Esophagus muscularis mucosa (tissue), 4 donors: ENCODE data around the gene NPIPB8. TPM values are rescaled to one million over a fixed set of nuclear protein-coding genes. Genes with fewer than 3 reads are reported as not detected.
"Not testable (repeated sequence)": the region's sequence is repeated elsewhere in the genome, so short reads cannot be mapped to it uniquely, and the experiment has no call there.

Source experiments
- DNase-seq: peaks from one replicate; pipeline ENCODE4 v3.0.0-alpha.2; 2017; ENCODE audit errors: extremely low spot score
- H3K27ac ChIP-seq, 4 donors: fragments of 200-600 bp; sonication (generic); replicated peaks in 1 of 4; 1 replicate in 3 of 4; 2 replicates in 1 of 4; pipeline ENCODE4 v1.5.1; 2016 to 2019; ENCODE audit warnings: mild to moderate bottlenecking in 1 of 4
- H3K27me3 ChIP-seq, 4 donors: fragments of 200-600 bp; sonication (generic); one replicate each; pipeline versions ENCODE4 v1.5.1 to v1.6.0; 2016 to 2019
- H3K36me3 ChIP-seq, 4 donors: fragments of 200-600 bp; sonication (generic); one replicate each; pipeline ENCODE4 v1.5.1; 2016 to 2019
- H3K4me1 ChIP-seq, 4 donors: fragments of 200-600 bp; sonication (generic); one replicate each; pipeline ENCODE4 v1.5.1; 2016 to 2019
- H3K4me3 ChIP-seq, 4 donors: fragments of 200-600 bp; sonication (generic); 1 replicate in 2 of 4; 2 replicates in 2 of 4; pipeline ENCODE4 v1.5.1; 2016 to 2019; ENCODE audit warnings: mild to moderate bottlenecking in 4 of 4, moderate library complexity in 1 of 4
- H3K9me3 ChIP-seq, 4 donors: fragments of 200-600 bp; sonication (generic); 1 replicate in 3 of 4; 2 replicates in 1 of 4; pipeline ENCODE4 v1.5.1; 2016 to 2019
- EP300 ChIP-seq: sonication (generic); formaldehyde crosslinking; IDR thresholded peaks from one replicate; pipeline ENCODE4 v1.6.1; 2017; ENCODE audit warnings: antibody characterized with exemption
- POLR2A ChIP-seq: fragments of 450-650 bp; IDR thresholded peaks from one replicate; pipeline ENCODE4 v1.6.1; 2017; ENCODE audit warnings: antibody characterized with exemption, moderate library complexity, mild to moderate bottlenecking, low read depth
- POLR2AphosphoS5 ChIP-seq, 2 donors: sonication (generic); formaldehyde crosslinking; IDR thresholded peaks; one replicate each; pipeline ENCODE4 v1.6.1; 2017; ENCODE audit warnings: antibody characterized with exemption in 2 of 2
- WGBS: methylation state at CpG from one replicate; pipeline ENCODE4 v1.1.5; 2018; 5-methylcytosine and 5-hydroxymethylcytosine counted together
- intact Hi-C: fragments of 100-400 bp; cut with DNase I; formaldehyde crosslinking; loops from one replicate; pipeline ENCODE4 v1.15.1; 2023
- total RNA-seq, 4 donors: library from RNA; depleted of rRNA; stranded (reverse); fragments of >200 nt; gene quantifications; one replicate each; pipeline versions ENCODE4 v1.1.0 to v1.2.1, GENCODE V29; 2016
- TF ChIP-seq, protein P1 (sequence below), 3 experiments: fragments of 200-600 bp in 2 of 3; fragments of 450-650 bp in 1 of 3; sonication (generic) in 2 of 3; IDR thresholded peaks; one replicate each; pipeline ENCODE4 v1.5.1; 2017 to 2019; ENCODE audit warnings: antibody characterized with exemption in 3 of 3, mild to moderate bottlenecking in 2 of 3, moderate library complexity in 1 of 3

Gene NPIPB8
- total RNA-seq, 4 donors from 2014 or later, result not detected

- Histone ChIP-seq H3K36me3 (peaks cover 0 to 23% (median 8%) of the 10 kb centered on the region in 4 donors), H3K4me1 (peaks cover 0 to 3% (median 0%) of the 10 kb centered on the region in 4 donors), H3K9me3 (no peaks in the 10 kb centered on the region), H3K4me3 (no peak overlapping the region), H3K27me3 (peaks cover 0 to 8% (median 0%) of the 10 kb centered on the region in 4 donors), H3K27ac (no peak overlapping the region)
- DNase-seq, result no peak
- 80% methylated on average over 11 of the region's 11 CpGs for WGBS
- intact Hi-C loops, result no loop called here
- TF ChIP-seq, protein P1, sequence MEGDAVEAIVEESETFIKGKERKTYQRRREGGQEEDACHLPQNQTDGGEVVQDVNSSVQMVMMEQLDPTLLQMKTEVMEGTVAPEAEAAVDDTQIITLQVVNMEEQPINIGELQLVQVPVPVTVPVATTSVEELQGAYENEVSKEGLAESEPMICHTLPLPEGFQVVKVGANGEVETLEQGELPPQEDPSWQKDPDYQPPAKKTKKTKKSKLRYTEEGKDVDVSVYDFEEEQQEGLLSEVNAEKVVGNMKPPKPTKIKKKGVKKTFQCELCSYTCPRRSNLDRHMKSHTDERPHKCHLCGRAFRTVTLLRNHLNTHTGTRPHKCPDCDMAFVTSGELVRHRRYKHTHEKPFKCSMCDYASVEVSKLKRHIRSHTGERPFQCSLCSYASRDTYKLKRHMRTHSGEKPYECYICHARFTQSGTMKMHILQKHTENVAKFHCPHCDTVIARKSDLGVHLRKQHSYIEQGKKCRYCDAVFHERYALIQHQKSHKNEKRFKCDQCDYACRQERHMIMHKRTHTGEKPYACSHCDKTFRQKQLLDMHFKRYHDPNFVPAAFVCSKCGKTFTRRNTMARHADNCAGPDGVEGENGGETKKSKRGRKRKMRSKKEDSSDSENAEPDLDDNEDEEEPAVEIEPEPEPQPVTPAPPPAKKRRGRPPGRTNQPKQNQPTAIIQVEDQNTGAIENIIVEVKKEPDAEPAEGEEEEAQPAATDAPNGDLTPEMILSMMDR (IDR thresholded peaks at IDR 0.05), result no peak
- no peak for TF ChIP-seq POLR2A
Measured at GRCh38 chr16:28603381-28604185, 34.3 kb upstream of the NPIPB8 start.

- no peak for DNase-seq
- WGBS, result 76% methylated on average over 7 of the region's 8 CpGs
- H3K27ac ChIP-seq, result no peak overlapping the region
- no peaks in the 10 kb centered on the region for H3K9me3 ChIP-seq
- no peak overlapping the region for H3K4me3 ChIP-seq
- intact Hi-C loops, result no loop called here
- peaks cover 0 to 8% (median 0%) of the 10 kb centered on the region in 4 donors for H3K27me3 ChIP-seq
- H3K4me1 ChIP-seq, result peaks cover 2 to 6% (median 3%) of the 10 kb centered on the region in 4 donors
- no peak for TF ChIP-seq POLR2AphosphoS5 (IDR thresholded peaks at IDR 0.05)
- TF ChIP-seq POLR2A, result no peak
- no peak for TF ChIP-seq EP300
- TF ChIP-seq, protein P1 (IDR thresholded peaks at IDR 0.05), result no peak
- H3K36me3 ChIP-seq, result peaks cover 0 to 23% (median 8%) of the 10 kb centered on the region in 4 donors
Measured at GRCh38 chr16:28604186-28604565, 33.7 kb upstream of the NPIPB8 start.

DNA sequence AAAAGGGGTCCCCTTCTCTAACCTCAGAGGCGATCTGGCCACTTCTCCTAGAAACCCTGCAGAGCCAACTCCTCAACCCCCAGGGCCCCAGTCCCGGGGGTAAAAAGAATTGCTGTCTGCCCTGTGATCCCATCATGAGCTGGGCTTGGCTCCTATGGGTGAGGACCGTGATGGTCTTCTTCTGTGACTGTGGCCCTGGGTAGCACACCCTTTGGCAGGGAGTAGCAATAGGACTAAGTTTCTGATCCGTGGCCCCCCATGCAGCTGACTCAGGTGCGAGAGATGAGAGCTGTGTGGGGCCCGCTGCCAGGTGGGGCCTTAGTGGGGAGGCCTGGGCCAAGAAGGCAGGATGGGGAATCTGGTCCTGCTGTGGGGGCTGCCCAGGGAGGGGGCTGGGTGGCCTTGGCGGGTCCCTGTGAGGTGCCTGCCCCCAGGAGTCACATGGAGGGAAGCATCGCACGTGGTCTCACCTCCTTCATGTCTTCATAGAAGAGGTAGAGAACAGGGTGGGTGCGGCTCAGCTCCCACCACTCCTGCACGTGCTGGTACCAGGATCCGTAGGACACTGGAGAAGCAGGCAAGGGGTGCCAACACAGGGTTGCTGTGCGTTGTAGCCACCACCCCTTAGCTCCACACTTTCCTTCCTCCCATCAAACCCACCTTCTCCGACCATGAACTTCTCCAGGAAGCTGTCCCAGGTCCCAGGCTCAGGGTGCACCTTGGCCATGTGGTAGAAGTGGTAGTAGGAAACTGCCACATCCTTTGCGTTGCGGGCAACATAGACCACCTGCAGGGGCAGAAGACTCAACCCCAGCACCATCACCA lies 31.4 kb upstream of the NPIPB8 start:
- TF ChIP-seq POLR2A (no peak), POLR2AphosphoS5 (IDR thresholded peaks at IDR 0.05) (no peak), EP300 (no peak)
- TF ChIP-seq, protein P1 (IDR thresholded peaks at IDR 0.05), result no peak
- intact Hi-C loops, result no loop called here
- Histone ChIP-seq H3K9me3 (no peaks in the 10 kb centered on the region), H3K4me3 (no peak overlapping the region), H3K27ac (no peak overlapping the region), H3K27me3 (peaks cover 0 to 5% (median 0%) of the 10 kb centered on the region in 4 donors), H3K4me1 (peaks cover 18 to 23% (median 19%) of the 10 kb centered on the region in 4 donors), H3K36me3 (peaks cover 0 to 23% (median 8%) of the 10 kb centered on the region in 4 donors)
- 79% methylated on average over 15 of the region's 16 CpGs for WGBS
- no peak for DNase-seq

GRCh38 chr16:28607116-28607623 lies 30.7 kb upstream of the NPIPB8 start:
- Histone ChIP-seq H3K27ac (no peak overlapping the region), H3K36me3 (peaks cover 0 to 23% (median 8%) of the 10 kb centered on the region in 4 donors), H3K27me3 (peaks cover 0 to 3% (median 0%) of the 10 kb centered on the region in 4 donors), H3K4me3 (no peak overlapping the region), H3K9me3 (no peaks in the 10 kb centered on the region), H3K4me1 (peaks cover 18 to 23% (median 19%) of the 10 kb centered on the region in 4 donors)
- WGBS, result 91% methylated on average over 9 of the region's 9 CpGs
- DNase-seq, result no peak
- intact Hi-C loops, result no loop called here
- no peak for TF ChIP-seq EP300
- TF ChIP-seq, protein P1 (IDR thresholded peaks at IDR 0.05), result no peak
- no peak for TF ChIP-seq POLR2A
- TF ChIP-seq POLR2AphosphoS5 (IDR thresholded peaks at IDR 0.05), result no peak

GRCh38 chr16:28607681-28608495 lies 30.0 kb upstream of the NPIPB8 start:
- H3K27ac ChIP-seq, H3K9me3 ChIP-seq, H3K27me3 ChIP-seq, H3K4me3 ChIP-seq, intact Hi-C loops: not testable (repeated sequence)
- 91% methylated on average over 10 of the region's 10 CpGs for WGBS
- peak; percentile 62 for DNase-seq
- H3K36me3 ChIP-seq, result peaks cover 0 to 23% (median 8%) of the 10 kb centered on the region in 4 donors
- H3K4me1 ChIP-seq, result peaks cover 18 to 23% (median 19%) of the 10 kb centered on the region in 4 donors

GRCh38 chr16:28608496-28608808 lies 29.4 kb upstream of the NPIPB8 start:
- H3K9me3 ChIP-seq, DNase-seq, H3K4me3 ChIP-seq, intact Hi-C loops, H3K27me3 ChIP-seq, H3K27ac ChIP-seq: not testable (repeated sequence)
- WGBS, result 93% methylated on average over 3 of the region's 7 CpGs
- H3K36me3 ChIP-seq, result peaks cover 0 to 23% (median 8%) of the 10 kb centered on the region in 4 donors
- peaks cover 18 to 23% (median 19%) of the 10 kb centered on the region in 4 donors for H3K4me1 ChIP-seq
